ENCODE data around the gene CARD16.
"Not testable (repeated sequence)": the region's sequence is repeated elsewhere in the genome, so short reads cannot be mapped to it uniquely, and the experiment has no call there.

The CARD16 gene

DNA sequence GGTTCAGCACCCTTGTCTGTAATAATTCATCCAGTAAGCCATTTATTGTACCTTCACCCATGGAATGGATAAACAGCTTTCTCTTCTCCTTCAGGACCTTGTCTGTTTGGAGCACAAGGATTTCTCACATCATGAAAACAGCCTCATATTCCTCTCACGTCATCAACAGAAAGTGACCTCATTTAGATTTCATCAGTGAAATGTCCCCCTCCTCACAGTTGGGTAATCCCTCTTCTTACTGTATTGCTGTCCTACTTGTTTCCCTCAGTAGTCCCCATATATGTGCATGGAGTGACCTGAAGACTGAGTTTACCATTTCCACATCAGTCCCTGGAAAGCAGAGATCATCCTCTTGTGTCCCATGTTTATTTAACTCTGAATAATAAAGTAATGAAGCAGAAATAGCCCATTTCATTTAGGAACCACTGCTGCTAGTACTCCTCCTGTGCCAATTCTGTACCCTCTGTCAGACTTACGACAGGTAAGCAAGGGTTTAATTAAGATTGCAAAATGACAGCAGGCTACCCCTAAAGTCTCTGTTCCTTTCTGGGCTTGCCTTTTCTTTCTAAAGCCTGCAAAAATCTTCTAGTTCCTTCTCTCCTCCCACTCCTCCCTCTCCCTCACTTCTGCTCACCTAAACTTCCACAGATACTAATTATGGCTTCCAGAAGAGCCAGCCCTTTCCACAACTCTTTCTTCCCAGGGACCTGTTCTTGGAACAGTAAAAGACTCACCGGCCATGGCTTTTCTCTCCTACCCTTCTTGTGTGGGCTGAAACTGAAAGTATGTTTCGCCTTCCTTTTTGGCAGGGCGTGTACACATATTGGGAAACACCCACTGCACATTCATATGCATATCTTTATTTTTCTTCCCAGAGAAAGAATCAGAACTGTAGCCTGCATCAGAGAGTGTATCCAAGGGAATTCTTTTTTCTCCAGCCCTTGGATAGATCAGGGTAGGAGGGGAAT, at the start of gene CARD16:
Gene CARD16, minus strand, starts transcription at position 779 of the 968 bp plus-strand sequence. Its CDS starts 38 bp downstream, at position 741.
- DNase-seq (ENCODE audit: low spot score): peak; percentile 26
- H3K27ac ChIP-seq; POLR2A ChIA-PET (ENCODE audit: low non-redundant PET); CTCF ChIA-PET: not testable (repeated sequence)

DNA sequence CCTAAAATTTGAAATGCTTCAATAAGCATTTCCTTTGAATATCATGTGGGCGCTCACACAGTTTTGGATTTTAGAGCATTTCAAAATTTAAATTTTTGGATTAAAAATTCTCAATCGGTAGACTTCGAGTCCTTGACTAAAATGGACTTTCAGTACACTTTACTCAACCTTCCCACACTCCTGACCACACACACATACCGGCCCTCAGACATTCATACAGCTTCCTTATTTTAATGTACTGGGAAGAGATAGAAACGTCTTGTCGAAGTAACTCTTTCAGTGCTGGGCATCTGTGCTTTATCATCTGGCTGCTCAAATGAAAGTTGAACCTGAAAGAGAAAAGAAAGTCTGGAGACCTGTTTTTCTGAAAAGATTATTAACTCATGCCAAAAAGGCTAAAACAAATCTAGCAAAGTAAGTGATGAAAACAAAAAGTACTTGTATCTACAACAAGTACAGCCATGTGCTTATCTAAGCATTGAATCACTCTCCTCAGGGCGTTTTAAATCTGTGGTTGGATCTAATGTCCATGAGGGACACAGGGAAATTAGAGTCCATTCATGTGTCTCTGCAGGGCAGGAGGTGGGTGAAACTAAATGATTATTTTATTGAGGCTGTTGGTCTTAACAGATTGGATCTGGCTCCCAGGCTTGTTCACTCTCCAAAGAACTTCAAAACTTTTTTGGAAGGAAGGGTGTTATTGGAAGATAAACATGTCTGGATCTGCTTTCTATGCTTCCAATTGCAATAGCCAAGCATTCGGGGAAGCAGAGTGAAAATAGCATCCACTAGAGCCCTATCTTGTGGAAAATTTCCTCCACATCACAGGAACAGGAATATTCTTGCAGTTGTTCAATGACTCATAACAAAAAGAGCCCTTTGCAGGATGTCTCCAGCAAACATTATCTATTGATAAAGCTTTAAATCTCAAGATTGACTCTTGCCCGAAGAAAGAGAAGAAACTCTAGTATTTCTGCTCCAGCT, 47.4 kb upstream of the CARD16 start:
- POLR2A ChIA-PET (ENCODE audit: low non-redundant PET): no interaction called here
- CTCF ChIA-PET: interaction anchor here (0.7 kb wide), 1 partner anchor 738 kb away, joined by 6 read pairs; no protein-coding TSS in a partner anchor
- TF ChIP-seq, protein P1, sequence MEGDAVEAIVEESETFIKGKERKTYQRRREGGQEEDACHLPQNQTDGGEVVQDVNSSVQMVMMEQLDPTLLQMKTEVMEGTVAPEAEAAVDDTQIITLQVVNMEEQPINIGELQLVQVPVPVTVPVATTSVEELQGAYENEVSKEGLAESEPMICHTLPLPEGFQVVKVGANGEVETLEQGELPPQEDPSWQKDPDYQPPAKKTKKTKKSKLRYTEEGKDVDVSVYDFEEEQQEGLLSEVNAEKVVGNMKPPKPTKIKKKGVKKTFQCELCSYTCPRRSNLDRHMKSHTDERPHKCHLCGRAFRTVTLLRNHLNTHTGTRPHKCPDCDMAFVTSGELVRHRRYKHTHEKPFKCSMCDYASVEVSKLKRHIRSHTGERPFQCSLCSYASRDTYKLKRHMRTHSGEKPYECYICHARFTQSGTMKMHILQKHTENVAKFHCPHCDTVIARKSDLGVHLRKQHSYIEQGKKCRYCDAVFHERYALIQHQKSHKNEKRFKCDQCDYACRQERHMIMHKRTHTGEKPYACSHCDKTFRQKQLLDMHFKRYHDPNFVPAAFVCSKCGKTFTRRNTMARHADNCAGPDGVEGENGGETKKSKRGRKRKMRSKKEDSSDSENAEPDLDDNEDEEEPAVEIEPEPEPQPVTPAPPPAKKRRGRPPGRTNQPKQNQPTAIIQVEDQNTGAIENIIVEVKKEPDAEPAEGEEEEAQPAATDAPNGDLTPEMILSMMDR (conservative IDR thresholded peaks at IDR 0.05; ENCODE audit: low read depth): no peak
- no peak overlapping the region for H3K27ac ChIP-seq
- peak; percentile 14 for DNase-seq (ENCODE audit: low spot score)

DNA sequence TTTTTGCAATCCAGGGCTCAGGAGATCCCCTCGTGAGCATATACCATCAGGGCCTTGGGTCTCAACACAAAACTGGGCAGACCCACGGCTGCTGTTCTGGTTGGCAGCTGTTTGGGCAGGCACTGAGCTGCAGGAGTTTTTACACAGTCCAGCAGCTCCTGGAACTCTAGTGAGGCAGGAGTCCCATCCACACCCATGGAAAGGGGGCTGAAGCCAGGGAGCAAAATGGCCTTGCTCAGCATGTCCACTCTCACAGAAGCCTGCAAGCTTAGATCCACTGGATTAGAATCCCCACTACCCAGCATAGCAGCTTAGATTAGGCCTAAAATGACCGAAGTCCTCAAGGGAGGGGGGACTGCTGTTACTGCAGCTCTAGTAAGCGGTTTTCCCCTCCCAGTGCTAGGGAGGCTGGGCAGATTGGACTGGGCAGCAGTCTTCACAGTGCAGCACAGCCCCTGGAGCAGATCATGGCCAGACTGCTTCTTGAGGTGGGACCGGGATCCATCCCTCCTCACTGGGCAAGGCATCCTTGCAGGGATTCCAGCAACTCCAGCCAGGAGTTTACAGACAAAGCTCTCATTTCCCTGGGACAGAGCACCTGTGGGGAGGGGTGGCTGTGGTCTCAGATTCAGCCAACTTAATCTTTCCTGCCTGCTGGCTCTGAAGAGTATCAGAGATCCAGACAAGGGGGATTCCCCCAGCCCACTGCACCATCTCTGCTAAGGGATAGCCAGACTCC, 36.4 kb upstream of the CARD16 start:
- ChIA-PET CTCF (no interaction called here), POLR2A (ENCODE audit: low non-redundant PET) (no interaction called here)
- no peak for DNase-seq (ENCODE audit: low spot score)
- no peak overlapping the region for H3K27ac ChIP-seq
- TF ChIP-seq, protein P1 (conservative IDR thresholded peaks at IDR 0.05; ENCODE audit: low read depth): no peak

DNA sequence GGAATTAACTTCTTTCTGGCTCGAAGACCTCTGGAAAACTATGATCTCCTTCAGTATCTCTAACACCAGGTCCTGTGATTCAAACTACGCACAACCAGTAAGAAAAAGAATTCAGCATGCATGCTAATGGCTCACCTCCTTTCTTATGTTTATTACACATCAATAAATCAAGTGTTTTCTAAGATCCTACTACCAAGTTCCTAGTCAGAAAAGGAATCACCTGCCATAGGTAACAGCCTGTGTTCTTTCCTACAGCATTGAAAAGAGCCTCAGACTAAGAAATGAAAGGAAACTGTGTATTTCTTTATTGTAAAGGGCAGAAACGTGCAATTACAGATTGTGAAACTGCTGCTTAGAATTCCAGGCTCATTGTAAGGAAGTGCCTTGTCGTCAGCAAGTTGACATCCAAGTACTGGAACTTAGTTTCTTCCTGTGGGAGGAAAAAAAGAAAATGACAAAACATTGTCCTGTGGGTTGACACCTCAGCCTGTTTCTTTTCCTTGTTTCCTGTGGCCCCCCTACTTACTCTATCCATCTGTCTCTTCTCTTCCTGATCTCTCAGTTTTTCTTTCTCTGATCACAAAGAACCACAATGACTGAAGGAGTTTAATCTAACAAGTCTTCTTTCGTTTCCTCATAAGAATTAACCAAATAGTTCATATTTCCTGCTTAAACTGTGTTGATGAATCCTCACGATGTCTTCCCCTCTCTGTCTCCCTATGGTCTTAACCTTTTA, 35.2 kb upstream of the CARD16 start:
- POLR2A ChIA-PET (ENCODE audit: low non-redundant PET); H3K27ac ChIP-seq; DNase-seq (ENCODE audit: low spot score); CTCF ChIA-PET: not testable (repeated sequence)

DNA sequence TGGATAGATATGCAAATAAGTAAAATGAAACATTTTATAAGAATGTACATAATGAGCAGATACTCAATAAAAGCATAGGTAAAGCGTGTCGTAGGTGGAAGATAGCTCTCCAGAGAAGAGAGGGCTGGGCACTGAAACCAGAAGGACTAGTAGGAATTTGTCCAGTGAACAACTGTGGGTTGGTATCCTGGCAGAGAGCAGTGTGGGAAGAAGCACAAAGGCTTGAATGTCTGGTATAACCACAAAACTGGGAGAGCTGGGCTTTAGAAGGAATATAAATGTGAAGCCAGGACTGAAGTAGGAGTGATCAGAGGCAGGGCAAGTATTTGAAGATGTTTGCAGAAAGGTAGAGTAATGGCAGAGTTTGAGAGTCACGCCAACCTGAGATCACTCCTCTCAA, 33.1 kb upstream of the CARD16 start:
- CTCF ChIA-PET: no interaction called here

DNA sequence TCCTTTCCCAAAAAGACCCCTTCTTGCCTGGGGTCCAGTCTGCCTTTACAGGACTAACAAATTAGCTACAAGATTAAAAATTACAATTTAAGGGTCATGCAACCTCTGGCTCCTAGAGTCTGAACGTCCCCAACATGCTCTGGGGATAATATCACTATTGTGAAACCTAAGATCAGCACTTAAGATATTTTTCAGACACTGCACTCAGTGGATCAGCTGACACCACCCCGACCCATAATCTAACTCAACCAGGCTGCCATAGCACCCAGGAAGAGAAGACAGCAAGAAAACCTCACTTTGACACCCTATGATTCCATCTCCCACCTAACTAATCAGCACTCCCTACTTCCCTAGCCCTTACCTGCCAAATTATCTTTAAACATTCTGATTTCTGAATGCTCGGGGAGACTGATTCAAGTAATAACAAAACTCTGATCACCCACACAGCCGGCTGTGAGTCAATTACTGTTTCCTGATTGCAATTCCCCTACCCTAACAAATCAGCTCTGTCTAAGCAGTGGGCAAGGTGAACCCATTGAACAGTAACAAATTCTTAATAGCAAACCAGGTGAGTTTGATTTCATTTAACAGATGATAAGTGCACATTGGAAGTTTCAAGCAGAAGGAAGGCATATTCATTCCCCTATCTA, 32.1 kb upstream of the CARD16 start:
- CTCF ChIA-PET: interaction anchor here (0.6 kb wide), 1 partner anchor 242 kb away, joined by 3 read pairs; no protein-coding TSS in a partner anchor
- H3K27ac ChIP-seq; POLR2A ChIA-PET (ENCODE audit: low non-redundant PET); DNase-seq (ENCODE audit: low spot score): not testable (repeated sequence)

More for the DNA sequence above, 33.1 kb upstream of the CARD16 start:
- no peak overlapping the region for H3K27ac ChIP-seq
- no peak for DNase-seq (ENCODE audit: low spot score)
- POLR2A ChIA-PET (ENCODE audit: low non-redundant PET): no interaction called here
- TF ChIP-seq, protein P1 (conservative IDR thresholded peaks at IDR 0.05; ENCODE audit: low read depth): no peak

DNA sequence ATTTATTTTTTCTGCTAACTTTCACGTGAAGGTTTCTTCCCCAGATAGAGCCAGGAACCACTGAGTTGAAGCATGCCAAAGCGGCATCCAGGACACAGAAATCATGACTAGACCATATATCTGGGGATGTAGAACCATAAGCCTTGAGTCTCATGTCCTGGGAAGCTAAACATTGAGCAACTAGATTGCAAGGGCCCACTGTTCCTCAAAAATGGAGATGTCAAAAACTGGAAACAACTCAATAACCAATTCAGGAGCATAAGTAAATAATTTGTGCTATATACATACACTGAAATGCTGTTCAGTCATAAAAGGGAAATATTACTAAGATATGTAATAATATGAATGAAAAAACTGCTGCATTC, 29.0 kb upstream of the CARD16 start:
- POLR2A ChIA-PET (ENCODE audit: low non-redundant PET): no interaction called here
- H3K27ac ChIP-seq: no peak overlapping the region
- CTCF ChIA-PET: no interaction called here
- TF ChIP-seq, protein P1 (conservative IDR thresholded peaks at IDR 0.05; ENCODE audit: low read depth): no peak
- DNase-seq (ENCODE audit: low spot score): no peak

Measured in RWPE1 (cell line).